Mammary epithelial cell (primary cell): ENCODE measurements around the gene IGFBP7.

Experiments used
- CTCF ChIP-seq, 2 donors: IDR thresholded peaks in 1 of 2; conservative IDR thresholded peaks in 1 of 2; 2 replicates each; pipeline ENCODE4 v1.5.1; 2011 to 2012; ENCODE audit warnings: inconsistent platforms in 2 of 2, low read length in 2 of 2, mild to moderate bottlenecking in 2 of 2, control low read depth in 1 of 2, low read depth in 1 of 2; ENCODE audit not compliant: insufficient read depth in 1 of 2; ENCODE audit errors: extremely low read depth in 1 of 2
- EZH2 ChIP-seq: IDR thresholded peaks from 2 replicates; pipeline ENCODE4 v1.6.1; 2012; ENCODE audit warnings: low read length, inconsistent platforms, borderline replicate concordance

- no peak for TF ChIP-seq CTCF (conservative IDR thresholded peaks at IDR 0.05 in 1 of 2, IDR thresholded peaks at IDR 0.05 in 1 of 2; ENCODE audit: extremely low read depth in 1 of 2, insufficient read depth in 1 of 2, low read depth in 1 of 2, low read length in 2 of 2)
- TF ChIP-seq EZH2 = no peak
Measured at GRCh38 chr4:57061395-57061794, 48.8 kb downstream of the IGFBP7 start.
